ENCODE results near the gene CFD. TPM values are rescaled to one million over a fixed set of nuclear protein-coding genes. Genes with fewer than 3 reads are reported as not detected.
"Not testable (repeated sequence)": the region's sequence is repeated elsewhere in the genome, so short reads cannot be mapped to it uniquely, and the experiment has no call there.

The CFD gene
- total and polyA plus RNA-seq, 8 donors, result 2.5 to 48.8 (median 15.0) TPM

- no peaks in the 10 kb centered on the region for H3K9me3 ChIP-seq
- TF ChIP-seq, protein P1, sequence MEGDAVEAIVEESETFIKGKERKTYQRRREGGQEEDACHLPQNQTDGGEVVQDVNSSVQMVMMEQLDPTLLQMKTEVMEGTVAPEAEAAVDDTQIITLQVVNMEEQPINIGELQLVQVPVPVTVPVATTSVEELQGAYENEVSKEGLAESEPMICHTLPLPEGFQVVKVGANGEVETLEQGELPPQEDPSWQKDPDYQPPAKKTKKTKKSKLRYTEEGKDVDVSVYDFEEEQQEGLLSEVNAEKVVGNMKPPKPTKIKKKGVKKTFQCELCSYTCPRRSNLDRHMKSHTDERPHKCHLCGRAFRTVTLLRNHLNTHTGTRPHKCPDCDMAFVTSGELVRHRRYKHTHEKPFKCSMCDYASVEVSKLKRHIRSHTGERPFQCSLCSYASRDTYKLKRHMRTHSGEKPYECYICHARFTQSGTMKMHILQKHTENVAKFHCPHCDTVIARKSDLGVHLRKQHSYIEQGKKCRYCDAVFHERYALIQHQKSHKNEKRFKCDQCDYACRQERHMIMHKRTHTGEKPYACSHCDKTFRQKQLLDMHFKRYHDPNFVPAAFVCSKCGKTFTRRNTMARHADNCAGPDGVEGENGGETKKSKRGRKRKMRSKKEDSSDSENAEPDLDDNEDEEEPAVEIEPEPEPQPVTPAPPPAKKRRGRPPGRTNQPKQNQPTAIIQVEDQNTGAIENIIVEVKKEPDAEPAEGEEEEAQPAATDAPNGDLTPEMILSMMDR (IDR thresholded peaks at IDR 0.05), result no peak
- H3K4me1 ChIP-seq, result no peaks in the 10 kb centered on the region
- intact Hi-C loops (cut with DNase I), result no loop called here
- no peaks in the 10 kb centered on the region for H3K27me3 ChIP-seq
- WGBS, 2 donors, result 69 to 79% methylated on average over 24 of the region's 24 CpGs
- FAIRE-seq (no peak), DNase-seq (no peak), ATAC-seq (no peak)
- no peak overlapping the region for H3K4me3 ChIP-seq
- no peaks in the 10 kb centered on the region for H3K36me3 ChIP-seq
- no peak overlapping the region for H3K27ac ChIP-seq
Measured at GRCh38 chr19:834216-834615, 25.2 kb upstream of the CFD start.

- no peaks in the 10 kb centered on the region for H3K9me3 ChIP-seq
- TF ChIP-seq, protein P1 (IDR thresholded peaks at IDR 0.05), result no peak
- H3K36me3 ChIP-seq, result no peaks in the 10 kb centered on the region
- ATAC-seq, result no peak
- WGBS, 2 donors, result 54 to 77% methylated on average over 35 to 36 of the region's 36 CpGs
- no peak overlapping the region for H3K4me3 ChIP-seq
- no peaks in the 10 kb centered on the region for H3K27me3 ChIP-seq
- no peak overlapping the region for H3K27ac ChIP-seq
- intact Hi-C loops (cut with DNase I), result no loop called here
- H3K4me1 ChIP-seq, result no peaks in the 10 kb centered on the region
- FAIRE-seq, result no peak
- DNase-seq, result peak in 1 of 6 donors; percentile 76
Measured at GRCh38 chr19:835210-835810, 24.2 kb upstream of the CFD start.

DNA sequence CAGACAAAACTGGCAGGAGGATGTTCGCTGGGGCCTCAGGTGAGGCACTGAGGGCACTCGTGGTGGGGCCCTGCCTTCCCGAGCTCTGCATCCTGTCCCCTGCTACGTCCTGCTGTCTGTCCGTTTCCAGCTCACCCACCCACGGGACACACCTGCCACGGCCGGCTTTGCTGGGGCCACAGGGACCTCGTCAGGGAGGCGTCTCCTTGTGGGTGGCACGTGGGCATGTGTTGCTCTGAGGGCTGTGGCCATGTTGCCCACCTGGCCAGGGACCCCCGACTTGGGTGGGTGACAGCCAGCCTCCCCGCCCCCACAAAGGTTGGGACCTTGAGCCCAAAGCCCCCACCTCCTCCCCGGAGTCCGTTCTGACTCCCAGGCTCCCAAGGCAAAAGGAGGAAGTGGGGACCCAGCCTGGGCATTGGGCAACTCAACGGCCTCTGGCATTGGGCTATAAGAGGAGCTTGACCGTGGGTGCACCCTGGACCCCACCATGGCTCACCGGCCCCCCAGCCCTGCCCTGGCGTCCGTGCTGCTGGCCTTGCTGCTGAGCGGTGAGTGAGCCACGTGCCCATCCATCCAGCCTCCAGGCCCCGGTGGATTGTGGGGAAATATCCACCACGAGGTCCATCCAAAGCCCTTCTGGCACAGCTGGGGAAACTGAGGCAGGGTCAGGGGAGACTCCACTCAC is 18.8 kb upstream of the CFD start, which contains the start of gene PRTN3:
Gene PRTN3 (plus strand): TSS at position 481 of the 688 bp plus-strand sequence. CDS start 10 bp downstream, at position 491.
- FAIRE-seq, result no peak
- WGBS, 2 donors, result 57 to 67% methylated on average over 24 of the region's 24 CpGs
- TF ChIP-seq, protein P1 (IDR thresholded peaks at IDR 0.05), result no peak
- no peaks in the 10 kb centered on the region for H3K9me3 ChIP-seq
- intact Hi-C loops (cut with DNase I), result no loop called here
- no peak within 1 kb of the TSS for H3K27ac ChIP-seq
- H3K4me1 ChIP-seq, result peaks cover 0 to 8% (median 7%) of the 10 kb centered on the region in 3 donors
- no peak for DNase-seq
- no peaks in the 10 kb centered on the region for H3K36me3 ChIP-seq
- H3K27me3 ChIP-seq, result no peaks in the 10 kb centered on the region
- ATAC-seq, result no peak
- no peak within 1 kb of the TSS for H3K4me3 ChIP-seq

DNA sequence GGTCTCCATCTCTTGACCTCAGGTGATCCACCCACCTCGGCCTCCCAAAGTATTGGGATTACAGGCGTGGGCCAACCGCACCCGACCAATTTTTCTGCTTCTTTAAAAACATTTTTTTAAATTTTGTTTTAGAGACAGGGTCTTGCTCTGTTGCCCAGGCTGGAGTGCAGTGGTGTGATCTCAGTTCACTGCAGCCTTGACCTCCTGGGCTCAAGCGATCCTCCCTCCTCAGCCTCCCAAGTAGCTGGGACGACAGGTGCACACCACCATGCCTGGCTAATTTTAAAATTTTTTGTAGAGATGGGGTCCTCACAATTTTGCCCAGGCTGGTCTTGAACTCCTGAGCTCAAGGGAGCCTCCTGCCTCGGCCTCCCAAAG is 16.7 kb upstream of the CFD start:
- DNase-seq; H3K9me3 ChIP-seq; H3K27me3 ChIP-seq; ATAC-seq; H3K4me3 ChIP-seq; H3K4me1 ChIP-seq; FAIRE-seq; H3K36me3 ChIP-seq; intact Hi-C loops (cut with DNase I); H3K27ac ChIP-seq: not testable (repeated sequence)
- WGBS, 2 donors, result 77 to 81% methylated on average over 7 of the region's 7 CpGs

DNA sequence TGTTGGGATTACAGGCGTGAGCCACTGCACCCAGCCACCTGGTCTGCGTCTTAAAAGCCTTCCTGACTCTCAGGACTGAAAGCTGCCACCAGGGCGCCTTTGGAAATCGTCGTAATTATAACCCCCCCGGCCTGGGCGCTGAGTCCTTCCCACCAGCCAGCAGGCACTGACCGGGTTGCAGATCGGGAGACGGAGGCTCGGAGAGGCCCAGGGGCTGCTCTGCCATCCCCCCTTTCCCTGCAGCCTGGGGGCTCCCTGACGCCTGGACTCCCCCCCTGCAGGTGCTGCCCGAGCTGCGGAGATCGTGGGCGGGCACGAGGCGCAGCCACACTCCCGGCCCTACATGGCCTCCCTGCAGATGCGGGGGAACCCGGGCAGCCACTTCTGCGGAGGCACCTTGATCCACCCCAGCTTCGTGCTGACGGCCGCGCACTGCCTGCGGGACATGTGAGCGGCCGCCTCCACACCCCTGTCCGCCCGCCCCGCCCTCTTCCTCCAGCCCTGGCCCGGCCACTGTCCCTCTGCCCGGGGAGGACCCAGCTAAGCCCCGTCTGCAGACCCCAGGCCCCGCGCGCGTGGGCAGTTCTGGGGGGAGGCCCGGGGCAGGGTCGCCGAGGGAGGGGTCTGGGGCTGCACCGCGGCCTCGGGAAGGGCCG is 16.2 kb upstream of the CFD start:
- no peak for DNase-seq
- Histone ChIP-seq H3K4me3 (peak overlapping the region in 1 of 4 donors; percentile 33), H3K36me3 (no peaks in the 10 kb centered on the region), H3K27me3 (no peaks in the 10 kb centered on the region), H3K27ac (no peak overlapping the region), H3K4me1 (peaks cover 0 to 8% (median 7%) of the 10 kb centered on the region in 3 donors), H3K9me3 (no peaks in the 10 kb centered on the region)
- ATAC-seq, result peak; percentile 65 to 84 (median 74)
- intact Hi-C loops (cut with DNase I), result no loop called here
- TF ChIP-seq, protein P1 (IDR thresholded peaks at IDR 0.05), result no peak
- WGBS, 2 donors, result 3 to 4% methylated on average over 37 to 46 of the region's 46 CpGs
- FAIRE-seq, result no peak

Data from pancreas (tissue), 10 donors.